ENCODE measurements around the gene TUBB. TPM values are rescaled to one million over a fixed set of nuclear protein-coding genes. Genes with fewer than 3 reads are reported as not detected.

Gene TUBB
- total and polyA plus RNA-seq, 2 of the 8 experiments (the other 6 are each of a cell fraction or from before 2014, with no cell fraction given): 1,880 to 3,022 TPM

DNA sequence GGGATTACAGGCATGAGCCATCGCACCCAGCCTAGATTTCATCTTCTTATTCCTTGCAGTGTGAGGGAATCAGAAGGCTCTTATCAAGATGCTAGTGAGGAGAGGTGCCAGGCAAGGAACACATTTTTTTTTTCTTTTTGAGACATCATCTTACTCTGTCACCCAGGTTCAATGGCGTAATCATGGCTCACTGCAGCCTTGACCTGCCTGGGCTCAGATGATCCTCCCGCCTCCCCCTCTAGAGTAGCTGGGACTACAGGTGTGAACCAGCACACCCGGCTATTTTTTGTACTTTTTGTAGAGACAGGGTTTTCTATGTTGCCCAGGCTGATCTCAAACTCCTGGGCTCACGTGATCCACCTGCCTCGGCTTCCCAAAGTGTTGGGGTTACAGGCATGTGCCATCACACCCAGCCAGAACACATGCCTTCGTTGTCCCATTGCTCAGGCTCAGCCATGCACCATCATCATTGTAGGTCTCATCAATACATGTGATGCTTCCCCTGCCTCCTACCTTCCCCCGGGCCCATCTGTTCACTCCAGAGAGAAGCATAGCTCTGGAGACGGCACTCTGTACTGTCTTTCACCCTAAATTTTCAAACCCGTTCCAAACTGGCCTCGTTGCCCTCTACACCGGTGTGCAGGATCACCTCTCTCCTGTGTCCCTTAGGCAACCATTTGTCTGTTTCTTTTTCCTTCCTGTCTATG is 12.2 kb downstream of the TUBB start:
- Histone ChIP-seq H3K27me3 (replicated peaks in 1 of 4; ENCODE audit: control insufficient read depth in 3 of 4, extremely low read depth in 1 of 4, insufficient read depth in 3 of 4, low read length in 3 of 4) (no peaks in the 10 kb centered on the region), H3K79me1 (ENCODE audit: low read depth, low read length) (no peaks in the 10 kb centered on the region), H3K27ac (ENCODE audit: low read depth, low read length) (no peak overlapping the region), H2BK12ac (ENCODE audit: low read depth, low read length) (no peak overlapping the region), H2BK120ac (replicated peaks; ENCODE audit: low read depth, low read length) (no peak overlapping the region), H3K4ac (replicated peaks; ENCODE audit: insufficient read length, low read depth, low read length) (no peak overlapping the region), H2BK5ac (ENCODE audit: low read depth, low read length) (no peak overlapping the region), H3K79me2 (ENCODE audit: control insufficient read depth in 1 of 2, insufficient read depth in 2 of 2, low read length in 2 of 2) (no peaks in the 10 kb centered on the region), H2BK15ac (ENCODE audit: low read length) (no peak overlapping the region), H3K56ac (replicated peaks; ENCODE audit: insufficient read length, low read depth, low read length) (no peak overlapping the region), H2BK20ac (ENCODE audit: low read length) (no peak overlapping the region), H3K9me3 (ENCODE audit: insufficient read depth in 2 of 2, low read depth in 1 of 2, low read length in 1 of 2) (no peaks in the 10 kb centered on the region), H4K20me1 (replicated peaks in 1 of 2; ENCODE audit: control insufficient read depth in 1 of 2, insufficient read depth in 2 of 2, low read length in 2 of 2) (peaks cover 3 to 9% of the 10 kb centered on the region in 2 experiments), H2AFZ (ENCODE audit: low read length) (no peak overlapping the region), H4K5ac (ENCODE audit: insufficient read length, low read depth, low read length) (no peak overlapping the region), H3K9ac (replicated peaks in 1 of 4; ENCODE audit: extremely low read depth in 1 of 4, low read depth in 3 of 4, low read length in 3 of 4) (no peak overlapping the region), H3K4me1 (replicated peaks in 1 of 4; ENCODE audit: control insufficient read depth in 3 of 4, insufficient read depth in 4 of 4, low read length in 3 of 4) (no peaks in the 10 kb centered on the region), H3K4me3 (ENCODE audit: extremely low read depth in 1 of 4, insufficient read depth in 2 of 4, low read depth in 3 of 4, low read length in 4 of 4) (no peak overlapping the region), H3K14ac (ENCODE audit: insufficient read length) (no peak overlapping the region), H4K8ac (ENCODE audit: extremely low read depth, insufficient read depth, low read length) (no peak overlapping the region; the same call in 1 of the 2 replicates), H3K36me3 (ENCODE audit: control insufficient read depth in 2 of 4, insufficient read depth in 4 of 4, low read length in 3 of 4) (peaks cover 11 to 42% (median 23%) of the 10 kb centered on the region in 4 experiments; a peak in 7 of 8 replicates), H3K18ac (ENCODE audit: extremely low read depth, low read length) (no peak overlapping the region), H3K4me2 (ENCODE audit: insufficient read depth in 1 of 2, low read depth in 2 of 2, low read length in 2 of 2) (no peak overlapping the region), H2AK5ac (ENCODE audit: low read depth, low read length) (no peak overlapping the region), H4K91ac (replicated peaks; ENCODE audit: insufficient read length, low read length) (no peak overlapping the region), H3K23ac (ENCODE audit: insufficient read length) (no peak overlapping the region), H3K23me2 (ENCODE audit: low read depth, low read length) (no peaks in the 10 kb centered on the region)
- WGBS, 2 experiments (ENCODE audit: extremely low coverage in 1 of 2, insufficient coverage in 1 of 2, insufficient read length in 1 of 2, insufficient replicate concordance in 2 of 2, low coverage in 1 of 2, low lambda C conversion rate in 2 of 2, missing lambda C conversion rate in 1 of 2): 94% methylated on average over 12 of the region's 12 CpGs; no CpG with 5 or more reads in 1 of the 2 experiments
- ChIA-PET POLR2A (ENCODE audit: partially characterized antibody) (interaction anchor here (1.0 to 35.9 kb wide), 6 partner anchors 4 to 150 kb away, joined by 3 to 732 read pairs (median 337); partner anchors contain the start of genes DHX16, FLOT1, IER3 and MDC1), CTCF (ENCODE audit: partially characterized antibody) (interaction anchor here (0.6 to 11.8 kb wide), 11 partner anchors 8 to 338 kb away, joined by 3 to 147 read pairs (median 4); partner anchors contain the start of genes ABCF1, MDC1 and TUBB)
- FAIRE-seq (no peak), DNase-seq (ENCODE audit: low read depth in 1 of 2, low spot score in 2 of 2) (no peak)
- TF ChIP-seq YY1 (IDR thresholded peaks at IDR 0.05; ENCODE audit: low read depth, low read length): no peak
- TF ChIP-seq, protein P1, sequence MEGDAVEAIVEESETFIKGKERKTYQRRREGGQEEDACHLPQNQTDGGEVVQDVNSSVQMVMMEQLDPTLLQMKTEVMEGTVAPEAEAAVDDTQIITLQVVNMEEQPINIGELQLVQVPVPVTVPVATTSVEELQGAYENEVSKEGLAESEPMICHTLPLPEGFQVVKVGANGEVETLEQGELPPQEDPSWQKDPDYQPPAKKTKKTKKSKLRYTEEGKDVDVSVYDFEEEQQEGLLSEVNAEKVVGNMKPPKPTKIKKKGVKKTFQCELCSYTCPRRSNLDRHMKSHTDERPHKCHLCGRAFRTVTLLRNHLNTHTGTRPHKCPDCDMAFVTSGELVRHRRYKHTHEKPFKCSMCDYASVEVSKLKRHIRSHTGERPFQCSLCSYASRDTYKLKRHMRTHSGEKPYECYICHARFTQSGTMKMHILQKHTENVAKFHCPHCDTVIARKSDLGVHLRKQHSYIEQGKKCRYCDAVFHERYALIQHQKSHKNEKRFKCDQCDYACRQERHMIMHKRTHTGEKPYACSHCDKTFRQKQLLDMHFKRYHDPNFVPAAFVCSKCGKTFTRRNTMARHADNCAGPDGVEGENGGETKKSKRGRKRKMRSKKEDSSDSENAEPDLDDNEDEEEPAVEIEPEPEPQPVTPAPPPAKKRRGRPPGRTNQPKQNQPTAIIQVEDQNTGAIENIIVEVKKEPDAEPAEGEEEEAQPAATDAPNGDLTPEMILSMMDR (IDR thresholded peaks at IDR 0.05; ENCODE audit: control extremely low read depth in 1 of 3, insufficient read depth in 1 of 3, low read depth in 1 of 3, low read length in 3 of 3): no peak
- TF ChIP-seq POLR2AphosphoS5 (IDR thresholded peaks at IDR 0.05; ENCODE audit: low read depth, low read length): no peak
- no peak for TF ChIP-seq ASH2L (IDR thresholded peaks at IDR 0.05; ENCODE audit: low read length)
- TF ChIP-seq TAF7 (optimal IDR thresholded peaks at IDR 0.05; ENCODE audit: borderline replicate concordance, low read depth, low read length): no peak
- no peak for TF ChIP-seq MAFK (IDR thresholded peaks at IDR 0.05; ENCODE audit: low read depth, low read length)
- TF ChIP-seq POLR2A (IDR thresholded peaks at IDR 0.05; ENCODE audit: control extremely low read depth in 1 of 2, low read depth in 2 of 2, low read length in 2 of 2): no peak
- TF ChIP-seq SUZ12 (IDR thresholded peaks at IDR 0.05; ENCODE audit: low read length): no peak
- no peak for TF ChIP-seq BACH1 (IDR thresholded peaks at IDR 0.05; ENCODE audit: low read length)
- TF ChIP-seq CEBPB (IDR thresholded peaks at IDR 0.05; ENCODE audit: low read depth, low read length): no peak
- TF ChIP-seq KDM4A (IDR thresholded peaks at IDR 0.05; ENCODE audit: low read depth, low read length, severe bottlenecking): no peak
